NB4 (cell line): ENCODE data around the gene OR6X1.

Source experiments
- DNase-seq: peaks from one replicate; pipeline ENCODE4 v3.0.0; 2010; ENCODE audit warnings: low read depth
- H3K4me3 ChIP-seq: one replicate; pipeline ENCODE4 v1.5.1; 2011; ENCODE audit warnings: mild to moderate bottlenecking, low read depth, low read length, moderate library complexity
- CTCF ChIP-seq: IDR thresholded peaks from one replicate; pipeline ENCODE4 v1.5.1; 2012; ENCODE audit warnings: low read depth, low read length
- MAX ChIP-seq: IDR thresholded peaks from 2 replicates; pipeline ENCODE4 v1.6.1; 2011; ENCODE audit warnings: low read depth, low read length
- MYC ChIP-seq: IDR thresholded peaks from 2 replicates; pipeline ENCODE4 v1.6.1; 2011; ENCODE audit warnings: low read depth, low read length
- POLR2A ChIP-seq: IDR thresholded peaks from 2 replicates; pipeline ENCODE4 v1.6.1; 2011; ENCODE audit warnings: mild to moderate bottlenecking; ENCODE audit not compliant: insufficient read length; ENCODE audit errors: extremely low read depth

The OR6X1 gene

GRCh38 chr11:123775715-123776549 lies 21.6 kb upstream of the OR6X1 start:
- no peak for DNase-seq
- H3K4me3 ChIP-seq = no peak overlapping the region
- TF ChIP-seq CTCF (no peak), MYC (no peak), POLR2A (no peak), MAX (no peak)

- no peak overlapping the region for H3K4me3 ChIP-seq
- DNase-seq = no peak
- TF ChIP-seq MYC = no peak
- no peak for TF ChIP-seq POLR2A
- no peak for TF ChIP-seq CTCF
- TF ChIP-seq MAX = no peak
Measured at GRCh38 chr11:123775289-123775688, 21.0 kb upstream of the OR6X1 start.

GRCh38 chr11:123773959-123774358 lies 19.6 kb upstream of the OR6X1 start:
- TF ChIP-seq CTCF (no peak), POLR2A (no peak), MAX (no peak), MYC (no peak)
- no peak overlapping the region for H3K4me3 ChIP-seq
- no peak for DNase-seq

GRCh38 chr11:123773026-123773425 lies 18.7 kb upstream of the OR6X1 start:
- no peak overlapping the region for H3K4me3 ChIP-seq
- TF ChIP-seq MYC (no peak), MAX (no peak), CTCF (no peak), POLR2A (no peak)
- no peak for DNase-seq

- no peak for DNase-seq
- H3K4me3 ChIP-seq = no peak overlapping the region
- TF ChIP-seq MAX = no peak
- TF ChIP-seq CTCF = no peak
- TF ChIP-seq POLR2A = no peak
- no peak for TF ChIP-seq MYC
Measured at GRCh38 chr11:123771664-123772063, 17.3 kb upstream of the OR6X1 start.
